Endometrial microvascular endothelial cells (primary cell): ENCODE measurements around the gene NOG. TPM values are rescaled to one million over a fixed set of nuclear protein-coding genes. Genes with fewer than 3 reads are reported as not detected.

ENCODE experiments used
- in situ Hi-C: cut with HindIII; loops from 2 replicates; pipeline ENCODE4 v1.10.0; 2017; ENCODE audit warnings: low sequenced_read_pairs, low pct_unique_long_range_greater_than_20kb; ENCODE audit errors: inconsistent ontology term
- total RNA-seq: library from RNA; depleted of rRNA; stranded (reverse); fragments of >200 nt; gene quantifications from one replicate; pipeline ENCODE4 v1.2.3, GENCODE V29; 2015; ENCODE audit errors: inconsistent ontology term

Gene NOG
- total RNA-seq, 1 donor from 2014 or later: 0.09 TPM

DNA sequence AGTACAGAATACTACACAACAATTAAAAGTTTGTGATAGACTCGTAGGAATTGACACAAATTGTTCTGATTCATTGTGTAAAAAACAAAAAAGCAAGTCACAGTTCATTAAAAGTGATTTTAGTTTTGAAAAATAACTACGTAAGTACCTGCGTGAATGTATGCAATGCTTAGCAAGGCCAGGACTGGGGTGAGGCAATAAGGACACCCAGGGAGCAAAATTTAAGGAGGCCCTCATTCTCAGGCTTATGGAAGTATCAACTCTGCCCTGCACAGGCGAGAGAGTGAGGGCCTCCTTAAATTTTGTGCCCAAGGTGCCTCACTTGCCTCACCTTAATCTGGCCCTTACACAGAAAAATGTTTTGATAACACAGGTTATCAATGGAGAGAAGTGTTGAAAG, 31.4 kb downstream of the NOG start:
- in situ Hi-C loops: no loop called here

DNA sequence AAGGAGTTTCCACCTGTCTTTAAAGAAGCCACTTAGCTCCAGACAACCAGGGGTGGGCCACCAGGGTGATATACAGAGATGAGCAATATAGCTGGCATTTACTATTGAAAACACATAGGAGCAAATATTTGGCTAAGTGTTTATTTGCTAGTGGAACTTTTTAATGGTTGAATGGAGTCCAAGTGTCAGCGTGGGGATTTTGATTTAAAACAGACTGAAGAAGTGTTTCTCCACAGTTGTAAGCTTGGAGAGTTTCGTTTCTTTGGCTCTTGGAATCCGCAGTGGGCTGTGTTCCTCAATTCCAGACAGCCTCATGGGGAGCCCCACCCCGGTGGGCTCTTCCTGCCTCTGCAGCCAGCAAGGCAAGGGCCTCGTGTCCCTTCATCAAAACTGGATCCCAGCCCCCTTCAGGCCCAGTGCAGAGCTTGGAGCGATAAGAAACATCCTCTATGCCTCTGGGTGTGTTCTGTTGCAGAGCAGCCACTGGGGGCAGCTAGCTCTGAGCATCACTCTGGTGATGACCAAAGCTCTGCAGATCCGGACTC, 36.1 kb downstream of the NOG start:
- in situ Hi-C loops: no loop called here

DNA sequence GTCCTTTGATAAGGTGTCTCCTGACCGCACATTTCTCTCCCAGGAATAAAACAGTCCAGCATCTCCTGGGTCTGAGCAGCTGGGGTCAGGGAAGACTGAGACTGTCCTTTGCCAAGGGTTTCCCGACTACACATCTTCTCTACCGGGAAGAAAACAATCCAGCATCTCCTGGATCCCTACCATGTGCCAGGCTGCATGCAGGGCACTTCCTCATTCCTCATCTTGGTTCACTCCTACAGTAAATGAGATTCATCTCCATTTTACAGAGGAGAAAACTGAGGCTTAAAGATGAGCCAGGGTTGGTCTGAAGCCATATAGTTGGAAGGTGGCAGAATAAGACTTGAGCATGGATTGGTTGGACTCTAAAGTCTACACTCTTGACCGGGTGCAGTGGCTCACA, 36.7 kb downstream of the NOG start:
- in situ Hi-C loops: no loop called here

DNA sequence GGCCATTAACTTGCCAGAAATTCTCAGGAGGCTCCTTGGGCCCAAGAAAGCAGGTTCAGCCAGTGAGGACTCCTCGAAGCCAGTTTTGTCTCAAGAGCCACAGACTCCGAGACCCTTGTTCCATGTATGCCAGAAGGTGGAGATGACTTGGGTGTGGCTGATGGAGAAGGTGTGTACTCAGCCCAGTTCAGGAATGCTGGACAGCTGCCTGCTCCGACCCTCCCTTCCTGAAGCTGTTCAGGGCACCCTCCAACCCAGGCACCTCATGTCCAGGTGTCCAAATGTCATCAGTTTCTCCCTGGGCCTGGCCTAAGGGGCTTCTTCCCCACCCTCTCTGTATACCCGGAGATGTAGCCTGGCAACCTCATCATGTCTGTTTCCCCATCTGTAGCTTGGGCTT, 40.2 kb downstream of the NOG start:
- in situ Hi-C loops: no loop called here

DNA sequence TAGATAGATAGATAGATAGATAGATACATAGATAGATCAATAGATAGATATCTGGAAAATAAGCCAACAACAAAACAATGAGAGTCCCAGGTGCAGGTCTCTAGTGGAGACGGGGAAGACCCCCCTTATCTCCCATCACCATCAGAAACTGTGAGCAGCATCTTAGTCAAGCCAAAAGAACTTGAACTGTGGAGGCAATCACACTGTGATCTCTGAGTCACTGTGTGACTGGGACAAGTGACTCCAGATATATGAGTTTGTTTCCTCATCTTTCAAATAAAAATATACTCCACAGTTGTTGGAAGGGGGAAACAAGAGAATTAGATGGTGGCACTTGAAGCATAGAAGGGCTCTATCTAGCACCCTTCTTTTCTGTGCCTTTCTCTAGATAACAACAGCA, 42.1 kb downstream of the NOG start:
- in situ Hi-C loops: no loop called here

DNA sequence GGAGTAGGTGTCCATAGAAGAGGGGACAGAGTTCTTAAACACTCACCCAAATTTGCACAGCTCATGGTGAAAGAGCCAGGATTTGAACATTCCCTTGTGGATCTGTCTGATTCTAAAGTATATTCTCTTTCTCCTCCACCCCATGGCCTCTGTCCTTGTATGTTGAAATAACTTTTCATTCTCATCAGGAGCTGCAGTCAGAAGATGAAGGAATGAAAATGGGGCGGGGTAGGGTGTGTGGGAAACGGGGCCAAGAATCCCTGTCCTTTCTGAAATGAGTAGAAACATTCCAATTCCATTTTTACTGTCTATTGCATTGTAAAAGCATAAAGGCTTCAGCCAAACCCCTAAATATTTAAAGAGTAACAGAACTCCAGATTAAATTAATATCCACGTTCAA, 42.8 kb downstream of the NOG start:
- in situ Hi-C loops: no loop called here

DNA sequence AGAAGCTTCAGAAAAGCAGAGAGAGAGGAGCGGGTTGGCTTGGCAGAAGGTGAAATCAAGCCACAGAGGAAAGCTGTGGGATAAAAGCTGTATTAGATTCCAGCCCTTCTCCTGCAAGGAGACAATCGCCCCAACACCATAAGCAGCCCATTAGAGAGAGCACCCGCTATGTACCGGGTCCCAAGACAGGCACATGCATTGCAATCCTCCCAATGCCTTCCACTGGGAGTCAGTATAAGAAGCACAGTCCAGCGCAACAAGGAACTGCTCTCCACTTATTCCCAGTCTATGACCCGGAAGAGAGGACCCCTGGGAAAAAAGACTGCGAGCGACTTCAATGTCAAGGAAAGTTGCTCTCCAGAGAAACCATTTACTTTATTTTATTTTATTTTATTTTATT, 43.8 kb downstream of the NOG start:
- in situ Hi-C loops: no loop called here

DNA sequence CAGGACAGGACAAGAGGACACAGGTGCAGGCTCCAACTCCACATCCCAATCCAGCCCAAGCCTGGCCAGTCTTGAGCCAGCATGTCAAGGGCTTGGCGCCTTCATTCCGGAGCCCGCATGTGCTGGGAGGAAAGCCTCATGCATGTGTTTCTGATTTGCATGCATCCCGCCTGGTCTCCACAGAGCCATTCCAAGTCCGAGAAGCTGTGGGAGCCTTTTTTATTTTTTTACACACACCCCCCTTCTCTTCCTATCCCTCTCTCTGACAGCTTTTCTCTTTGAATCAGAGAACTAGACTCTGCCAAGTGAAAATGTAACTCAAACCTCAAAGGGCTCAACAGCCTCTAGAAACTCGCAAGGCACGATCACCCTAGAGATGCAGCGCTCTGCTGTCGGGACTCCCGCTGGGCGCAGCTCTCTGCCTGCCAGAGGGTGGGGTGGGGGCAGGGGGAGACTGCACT, 45.1 kb downstream of the NOG start:
- in situ Hi-C loops: no loop called here

DNA sequence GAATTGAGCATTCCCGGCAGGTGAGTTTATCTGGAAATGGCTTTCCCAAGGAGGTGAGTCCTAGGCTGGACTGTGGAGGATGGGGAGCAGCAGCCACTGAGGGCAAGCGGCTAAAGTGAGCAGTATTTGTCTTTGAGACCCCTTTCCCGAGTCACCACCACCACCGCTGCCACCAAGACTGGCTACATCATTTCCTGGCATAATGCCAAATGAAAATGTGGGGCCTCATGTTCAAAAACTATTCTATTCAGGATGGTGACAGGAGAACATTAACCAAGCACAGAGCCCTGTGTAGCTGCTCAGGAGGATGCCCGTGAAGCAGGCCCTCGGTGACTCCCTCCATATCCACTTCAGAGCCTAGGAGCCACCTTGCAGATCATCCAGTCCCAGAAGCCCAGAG, 46.0 kb downstream of the NOG start:
- in situ Hi-C loops: no loop called here

DNA sequence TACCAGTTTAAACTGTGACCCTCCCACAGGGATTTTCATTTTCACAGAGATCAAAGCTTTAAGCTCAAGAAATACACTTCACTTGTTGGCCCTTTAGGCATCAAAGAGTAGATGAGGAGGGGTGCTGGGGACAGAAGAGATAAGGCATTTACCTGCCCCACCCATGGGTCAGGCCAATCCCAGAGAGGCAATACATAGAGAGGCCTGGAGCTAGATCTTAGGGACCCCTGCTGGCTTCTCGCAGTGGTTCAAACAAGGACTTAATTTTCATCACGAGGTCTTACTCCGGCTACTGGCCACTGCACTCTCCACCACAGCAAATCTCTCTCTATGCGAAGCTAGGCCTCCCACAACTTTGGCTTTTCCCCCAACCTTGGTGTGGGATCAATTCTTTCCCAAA, 46.6 kb downstream of the NOG start:
- in situ Hi-C loops: no loop called here

DNA sequence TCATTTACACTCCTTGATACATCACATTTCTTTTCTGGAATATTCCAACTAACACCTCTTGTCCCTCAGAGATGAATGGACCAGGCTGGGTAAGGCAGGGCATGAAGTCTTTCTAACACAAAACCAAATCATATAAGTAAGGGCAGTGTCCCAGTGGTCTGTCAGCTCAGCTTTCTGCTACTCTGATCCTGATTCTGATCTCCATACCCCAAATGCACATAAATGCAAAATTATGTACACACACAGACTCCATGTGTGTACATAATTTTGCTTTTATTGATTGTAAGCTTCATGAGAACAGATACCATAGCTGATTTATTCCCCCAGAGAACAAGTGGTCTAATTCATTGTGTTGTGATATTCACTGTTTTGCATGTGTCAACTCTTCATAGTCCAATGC, 47.9 kb downstream of the NOG start:
- in situ Hi-C loops: no loop called here

DNA sequence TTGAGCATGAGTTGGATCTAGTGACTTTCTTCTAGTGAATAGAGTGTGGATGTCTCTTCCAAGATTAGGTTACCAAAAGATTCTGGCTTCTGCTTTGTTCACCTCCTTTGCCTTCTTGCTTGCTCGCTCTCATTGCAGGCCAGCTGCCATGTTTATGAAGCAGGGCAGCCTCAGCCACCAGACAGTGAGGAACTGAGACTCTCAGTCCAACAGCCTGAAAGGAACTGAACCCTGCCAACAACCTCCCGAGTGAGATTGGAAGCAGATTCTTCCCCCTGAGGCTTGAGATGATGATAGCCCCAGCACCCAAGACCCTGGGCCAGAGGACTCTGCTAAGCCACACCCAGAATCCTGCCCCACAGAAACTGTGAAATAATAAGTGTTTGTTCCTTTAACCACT, 48.4 kb downstream of the NOG start:
- in situ Hi-C loops: no loop called here

DNA sequence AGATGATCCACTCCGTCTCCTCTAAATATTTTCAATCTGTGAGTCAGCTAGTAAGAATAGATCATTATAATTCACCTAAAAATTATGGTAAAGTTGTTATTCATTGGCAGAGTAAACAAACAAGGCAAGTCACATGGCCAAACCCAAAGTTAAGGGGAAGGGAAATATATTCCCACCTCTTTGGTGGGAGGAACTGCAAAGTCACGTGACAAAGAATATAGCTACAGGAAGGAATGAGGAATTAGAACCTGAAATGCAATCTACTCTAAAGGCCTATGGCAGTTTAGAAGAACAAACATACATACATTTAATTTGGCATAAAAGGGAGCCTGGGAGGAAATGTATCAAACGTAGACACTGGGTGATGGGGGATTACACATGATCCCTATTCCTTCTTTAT, 48.9 kb downstream of the NOG start:
- in situ Hi-C loops: no loop called here

Other genes with a start within 250 kb of the NOG start
- 1.5 TPM for gene C17orf67, start 240.2 kb downstream of the NOG start, total RNA-seq
- gene DGKE, start 240.5 kb downstream of the NOG start, total RNA-seq: 8.2 TPM